H1 (cell line): ENCODE measurements around the gene NUDT3. TPM values are rescaled to one million over a fixed set of nuclear protein-coding genes. Genes with fewer than 3 reads are reported as not detected.
A peak's percentile ranks its signal among the peaks of the same experiment; 100 is the strongest.

Experiments used
- CHD1 ChIP-seq: IDR thresholded peaks from 2 replicates; pipeline ENCODE4 v1.6.1; 2012; ENCODE audit warnings: low read depth, low read length, improper control_type of control experiment
- KDM1A ChIP-seq: fragments of 200-600, 300-600 bp; sonication (generic); IDR thresholded peaks from 2 replicates; pipeline ENCODE4 v1.7.1; 2016; ENCODE audit warnings: mild to moderate bottlenecking, low read length, borderline replicate concordance
- NANOG ChIP-seq: IDR thresholded peaks from 2 replicates; pipeline ENCODE4 v1.6.1; 2011; ENCODE audit warnings: low read length, low read depth, mild to moderate bottlenecking, inconsistent platforms; ENCODE audit not compliant: insufficient read depth, poor library complexity, severe bottlenecking
- RAD21 ChIP-seq, 2 experiments: IDR thresholded peaks in 1 of 2; conservative IDR thresholded peaks in 1 of 2; 2 replicates each; pipeline ENCODE4 v1.6.1; 2011; ENCODE audit warnings: low read depth in 2 of 2, low read length in 2 of 2, improper control_type of control experiment in 1 of 2, inconsistent platforms in 1 of 2, mild to moderate bottlenecking in 1 of 2, moderate library complexity in 1 of 2
- RBBP5 ChIP-seq: IDR thresholded peaks from 2 replicates; pipeline ENCODE4 v1.7.1; 2012; ENCODE audit warnings: low read depth, mild to moderate bottlenecking, inconsistent platforms, low read length, moderate library complexity, borderline replicate concordance
- RFX5 ChIP-seq: IDR thresholded peaks from 2 replicates; pipeline ENCODE4 v1.6.1; 2011; ENCODE audit warnings: low read depth, low read length, improper control_type of control experiment, borderline replicate concordance
- TCF12 ChIP-seq: IDR thresholded peaks from 2 replicates; pipeline ENCODE4 v1.6.1; 2011; ENCODE audit warnings: low read depth, mild to moderate bottlenecking, low read length
- YY1 ChIP-seq: IDR thresholded peaks from 2 replicates; pipeline ENCODE4 v1.6.1; 2011; ENCODE audit warnings: low read depth, mild to moderate bottlenecking, low read length
- polyA plus RNA-seq, 7 experiments: library from polyadenylated mRNA; depleted of rRNA in 3 of 7; stranded (reverse) in 5 of 7; unstranded in 2 of 7; fragments of >200 nt in 5 of 7; fragments of 200-250 nt in 2 of 7; gene quantifications; 1 replicate in 5 of 7; 2 replicates in 1 of 7; 4 replicates in 1 of 7; pipeline versions ENCODE4 v1.2.1 to v1.2.3, GENCODE V29; 2011 to 2013; ENCODE audit warnings: missing spikeins in 2 of 7, mixed read lengths in 2 of 7
- total RNA-seq: library from RNA; stranded (reverse); fragmentation: NEBNext Ultra II Directional; extraction: Animal tissue kit (Norgen Biotek cat#: 25700); gene quantifications from 2 replicates; pipeline ENCODE4 v1.2.1, GENCODE V29; 2021
- TF ChIP-seq, protein P1 (sequence below): fragments of 300-600 bp; sonication (generic); IDR thresholded peaks from 2 replicates; pipeline ENCODE4 v1.7.1; 2012; ENCODE audit warnings: low read length, moderate library complexity, mild to moderate bottlenecking, inconsistent platforms; ENCODE audit not compliant: insufficient replicate concordance

Gene NUDT3
- total and polyA plus RNA-seq, 2 of the 8 experiments (the other 6 are each of a cell fraction or from before 2014, with no cell fraction given), result 14.1 to 36.9 TPM

DNA sequence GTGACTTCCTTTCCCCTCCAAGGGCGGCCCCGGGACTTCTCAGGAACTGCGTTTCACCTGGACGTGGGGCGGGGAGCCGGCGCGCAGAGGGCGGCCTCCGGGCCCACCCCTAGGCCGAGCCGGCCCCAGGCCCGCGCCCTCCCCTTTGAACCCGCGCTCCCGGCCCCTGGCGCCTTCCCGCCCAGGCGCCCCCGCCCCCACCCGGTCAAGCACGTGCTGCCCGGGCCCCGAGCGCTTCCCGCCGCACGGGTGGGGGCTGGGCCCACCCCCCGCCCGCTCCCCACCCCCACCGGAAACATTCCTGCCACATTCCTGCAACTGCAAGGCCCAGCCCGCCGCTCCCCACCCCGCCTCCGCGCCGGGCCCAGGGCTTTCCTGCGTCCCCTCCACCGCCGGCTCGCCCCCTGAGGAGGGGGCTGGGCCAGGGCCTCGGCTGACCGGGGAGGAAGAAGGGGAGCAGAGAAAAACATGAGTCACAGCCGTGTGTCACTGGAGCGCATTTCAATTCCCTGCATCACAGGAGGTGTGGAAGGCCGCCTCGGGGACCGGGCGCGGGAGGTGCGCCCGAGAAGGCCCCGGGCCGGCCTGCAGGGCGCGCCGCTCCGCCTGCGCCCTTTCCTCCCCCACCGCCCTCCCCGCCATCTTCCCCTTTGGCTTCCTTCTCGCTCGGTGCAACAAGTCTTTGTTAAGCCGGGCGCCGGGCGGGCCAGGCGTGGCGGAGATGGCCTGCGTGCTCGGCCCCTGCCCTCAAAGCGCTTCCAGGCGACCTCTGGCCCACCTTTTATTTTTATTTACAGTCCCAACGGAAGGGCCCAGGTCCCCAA, 156.9 kb downstream of the NUDT3 start (continued):
- TF ChIP-seq, protein P1, sequence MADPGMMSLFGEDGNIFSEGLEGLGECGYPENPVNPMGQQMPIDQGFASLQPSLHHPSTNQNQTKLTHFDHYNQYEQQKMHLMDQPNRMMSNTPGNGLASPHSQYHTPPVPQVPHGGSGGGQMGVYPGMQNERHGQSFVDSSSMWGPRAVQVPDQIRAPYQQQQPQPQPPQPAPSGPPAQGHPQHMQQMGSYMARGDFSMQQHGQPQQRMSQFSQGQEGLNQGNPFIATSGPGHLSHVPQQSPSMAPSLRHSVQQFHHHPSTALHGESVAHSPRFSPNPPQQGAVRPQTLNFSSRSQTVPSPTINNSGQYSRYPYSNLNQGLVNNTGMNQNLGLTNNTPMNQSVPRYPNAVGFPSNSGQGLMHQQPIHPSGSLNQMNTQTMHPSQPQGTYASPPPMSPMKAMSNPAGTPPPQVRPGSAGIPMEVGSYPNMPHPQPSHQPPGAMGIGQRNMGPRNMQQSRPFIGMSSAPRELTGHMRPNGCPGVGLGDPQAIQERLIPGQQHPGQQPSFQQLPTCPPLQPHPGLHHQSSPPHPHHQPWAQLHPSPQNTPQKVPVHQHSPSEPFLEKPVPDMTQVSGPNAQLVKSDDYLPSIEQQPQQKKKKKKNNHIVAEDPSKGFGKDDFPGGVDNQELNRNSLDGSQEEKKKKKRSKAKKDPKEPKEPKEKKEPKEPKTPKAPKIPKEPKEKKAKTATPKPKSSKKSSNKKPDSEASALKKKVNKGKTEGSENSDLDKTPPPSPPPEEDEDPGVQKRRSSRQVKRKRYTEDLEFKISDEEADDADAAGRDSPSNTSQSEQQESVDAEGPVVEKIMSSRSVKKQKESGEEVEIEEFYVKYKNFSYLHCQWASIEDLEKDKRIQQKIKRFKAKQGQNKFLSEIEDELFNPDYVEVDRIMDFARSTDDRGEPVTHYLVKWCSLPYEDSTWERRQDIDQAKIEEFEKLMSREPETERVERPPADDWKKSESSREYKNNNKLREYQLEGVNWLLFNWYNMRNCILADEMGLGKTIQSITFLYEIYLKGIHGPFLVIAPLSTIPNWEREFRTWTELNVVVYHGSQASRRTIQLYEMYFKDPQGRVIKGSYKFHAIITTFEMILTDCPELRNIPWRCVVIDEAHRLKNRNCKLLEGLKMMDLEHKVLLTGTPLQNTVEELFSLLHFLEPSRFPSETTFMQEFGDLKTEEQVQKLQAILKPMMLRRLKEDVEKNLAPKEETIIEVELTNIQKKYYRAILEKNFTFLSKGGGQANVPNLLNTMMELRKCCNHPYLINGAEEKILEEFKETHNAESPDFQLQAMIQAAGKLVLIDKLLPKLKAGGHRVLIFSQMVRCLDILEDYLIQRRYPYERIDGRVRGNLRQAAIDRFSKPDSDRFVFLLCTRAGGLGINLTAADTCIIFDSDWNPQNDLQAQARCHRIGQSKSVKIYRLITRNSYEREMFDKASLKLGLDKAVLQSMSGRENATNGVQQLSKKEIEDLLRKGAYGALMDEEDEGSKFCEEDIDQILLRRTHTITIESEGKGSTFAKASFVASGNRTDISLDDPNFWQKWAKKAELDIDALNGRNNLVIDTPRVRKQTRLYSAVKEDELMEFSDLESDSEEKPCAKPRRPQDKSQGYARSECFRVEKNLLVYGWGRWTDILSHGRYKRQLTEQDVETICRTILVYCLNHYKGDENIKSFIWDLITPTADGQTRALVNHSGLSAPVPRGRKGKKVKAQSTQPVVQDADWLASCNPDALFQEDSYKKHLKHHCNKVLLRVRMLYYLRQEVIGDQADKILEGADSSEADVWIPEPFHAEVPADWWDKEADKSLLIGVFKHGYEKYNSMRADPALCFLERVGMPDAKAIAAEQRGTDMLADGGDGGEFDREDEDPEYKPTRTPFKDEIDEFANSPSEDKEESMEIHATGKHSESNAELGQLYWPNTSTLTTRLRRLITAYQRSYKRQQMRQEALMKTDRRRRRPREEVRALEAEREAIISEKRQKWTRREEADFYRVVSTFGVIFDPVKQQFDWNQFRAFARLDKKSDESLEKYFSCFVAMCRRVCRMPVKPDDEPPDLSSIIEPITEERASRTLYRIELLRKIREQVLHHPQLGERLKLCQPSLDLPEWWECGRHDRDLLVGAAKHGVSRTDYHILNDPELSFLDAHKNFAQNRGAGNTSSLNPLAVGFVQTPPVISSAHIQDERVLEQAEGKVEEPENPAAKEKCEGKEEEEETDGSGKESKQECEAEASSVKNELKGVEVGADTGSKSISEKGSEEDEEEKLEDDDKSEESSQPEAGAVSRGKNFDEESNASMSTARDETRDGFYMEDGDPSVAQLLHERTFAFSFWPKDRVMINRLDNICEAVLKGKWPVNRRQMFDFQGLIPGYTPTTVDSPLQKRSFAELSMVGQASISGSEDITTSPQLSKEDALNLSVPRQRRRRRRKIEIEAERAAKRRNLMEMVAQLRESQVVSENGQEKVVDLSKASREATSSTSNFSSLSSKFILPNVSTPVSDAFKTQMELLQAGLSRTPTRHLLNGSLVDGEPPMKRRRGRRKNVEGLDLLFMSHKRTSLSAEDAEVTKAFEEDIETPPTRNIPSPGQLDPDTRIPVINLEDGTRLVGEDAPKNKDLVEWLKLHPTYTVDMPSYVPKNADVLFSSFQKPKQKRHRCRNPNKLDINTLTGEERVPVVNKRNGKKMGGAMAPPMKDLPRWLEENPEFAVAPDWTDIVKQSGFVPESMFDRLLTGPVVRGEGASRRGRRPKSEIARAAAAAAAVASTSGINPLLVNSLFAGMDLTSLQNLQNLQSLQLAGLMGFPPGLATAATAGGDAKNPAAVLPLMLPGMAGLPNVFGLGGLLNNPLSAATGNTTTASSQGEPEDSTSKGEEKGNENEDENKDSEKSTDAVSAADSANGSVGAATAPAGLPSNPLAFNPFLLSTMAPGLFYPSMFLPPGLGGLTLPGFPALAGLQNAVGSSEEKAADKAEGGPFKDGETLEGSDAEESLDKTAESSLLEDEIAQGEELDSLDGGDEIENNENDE, result no peak
- TF ChIP-seq RFX5 (no peak), TCF12 (0 out of 2 replicates have a peak, but pooled peaks have one; percentile 47), KDM1A (no peak), YY1 (peak; percentile 80), CHD1 (no peak), NANOG (no peak), RAD21 (IDR thresholded peaks at IDR 0.05 in 1 of 2, conservative IDR thresholded peaks at IDR 0.05 in 1 of 2; ENCODE audit: low read depth in 2 of 2, low read length in 2 of 2) (peak; percentile 2 to 23; a peak in 1 of 4 replicates), RBBP5 (no peak)
